Hepatocyte (in vitro differentiated cells): ENCODE data around the gene ELMO3. TPM values are rescaled to one million over a fixed set of nuclear protein-coding genes. Genes with fewer than 3 reads are reported as not detected.

Experiments
- DNase-seq: peaks from one replicate; pipeline ENCODE4 v3.0.0-alpha.2; 2016; ENCODE audit warnings: low spot score
- H2AFZ ChIP-seq: fragments of 200-600 bp; sonication (generic); 2 replicates; pipeline ENCODE4 v1.6.0; 2016; ENCODE audit warnings: antibody characterized with exemption, mild to moderate bottlenecking
- H3K27ac ChIP-seq: fragments of 200-600 bp; sonication (generic); 2 replicates; pipeline ENCODE4 v1.5.1; 2016; ENCODE audit warnings: mild to moderate bottlenecking
- H3K27me3 ChIP-seq: fragments of 200-600 bp; sonication (generic); 2 replicates; pipeline ENCODE4 v1.6.1; 2016
- H3K36me3 ChIP-seq: fragments of 200-600 bp; sonication (generic); replicated peaks from 2 replicates; pipeline ENCODE4 v1.5.1; 2016; ENCODE audit warnings: low read depth; ENCODE audit not compliant: insufficient read depth
- H3K4me1 ChIP-seq: fragments of 200-600 bp; sonication (generic); 2 replicates; pipeline ENCODE4 v1.5.1; 2016; ENCODE audit warnings: mild to moderate bottlenecking, moderate library complexity; ENCODE audit not compliant: insufficient read depth
- H3K4me2 ChIP-seq: fragments of 200-600 bp; sonication (generic); 2 replicates; pipeline ENCODE4 v1.6.0; 2016
- H3K4me3 ChIP-seq: fragments of 200-600 bp; sonication (generic); 2 replicates; pipeline ENCODE4 v1.5.1; 2016; ENCODE audit warnings: mild to moderate bottlenecking
- H3K79me2 ChIP-seq: fragments of 200-600 bp; sonication (generic); 2 replicates; pipeline ENCODE4 v1.6.0; 2017; ENCODE audit warnings: mild to moderate bottlenecking
- H3K9me2 ChIP-seq: fragments of 200-600 bp; sonication (generic); replicated peaks from 2 replicates; pipeline ENCODE4 v1.6.0; 2017; ENCODE audit warnings: mild to moderate bottlenecking; ENCODE audit not compliant: insufficient read depth
- H3K9me3 ChIP-seq: fragments of 200-600 bp; sonication (generic); 2 replicates; pipeline ENCODE4 v1.5.1; 2016; ENCODE audit warnings: low read depth, mild to moderate bottlenecking
- H4K20me1 ChIP-seq: fragments of 200-600 bp; sonication (generic); 2 replicates; pipeline ENCODE4 v1.6.0; 2016; ENCODE audit warnings: mild to moderate bottlenecking; ENCODE audit not compliant: insufficient read depth, poor library complexity, severe bottlenecking
- CTCF ChIP-seq: fragments of 200-600 bp; sonication (generic); IDR thresholded peaks from 2 replicates; pipeline ENCODE4 v1.5.1; 2016; ENCODE audit warnings: antibody characterized with exemption, mild to moderate bottlenecking; ENCODE audit not compliant: poor library complexity
- EZH2 ChIP-seq: fragments of 200-600 bp; sonication (generic); IDR thresholded peaks from 2 replicates; pipeline ENCODE4 v1.6.1; 2016; ENCODE audit warnings: antibody characterized with exemption, mild to moderate bottlenecking, borderline replicate concordance
- EZH2phosphoT487 ChIP-seq: fragments of 200-600 bp; sonication (generic); IDR thresholded peaks from one replicate; pipeline ENCODE4 v1.6.1; 2018; ENCODE audit warnings: antibody characterized with exemption, mild to moderate bottlenecking, low read depth, moderate library complexity; ENCODE audit not compliant: unreplicated experiment, severe bottlenecking
- WGBS: methylation state at CpG from one replicate; pipeline ENCODE4 v1.1.6; 2016; ENCODE audit warnings: low lambda C conversion rate; ENCODE audit errors: missing lambda C conversion rate; 5-methylcytosine and 5-hydroxymethylcytosine counted together
- microRNA counts: library from miRNA; unstranded; fragments of <30 nt; microRNA quantifications from one replicate; lab custom pipeline; 2017
- microRNA-seq: library from miRNA; unstranded; fragments of <30 nt; microRNA quantifications from one replicate; pipeline ENCODE4, GENCODE V29; 2017
- polyA plus RNA-seq: library from polyadenylated mRNA; unstranded; fragments of >200 nt; fragmentation: Nextera tagmentation; extraction: Ambion mirVana; gene quantifications from 2 replicates; pipeline ENCODE4 v1.2.1, GENCODE V29; 2016
- small RNA-seq: library from RNA; depleted of rRNA; stranded (forward); fragments of <200 nt; gene quantifications from one replicate; pipeline ENCODE3, GENCODE V24; 2014
- total RNA-seq: library from RNA; depleted of rRNA; stranded (reverse); fragments of >200 nt; gene quantifications from 2 replicates; pipeline ENCODE4 v1.2.3, GENCODE V29; 2014

The ELMO3 gene
- total and polyA plus RNA-seq, 2 experiments from 2014 or later: 14.5 to 18.5 TPM

GRCh38 chr16:67252609-67253497 is 53.9 kb downstream of the ELMO3 start:
- Histone ChIP-seq H3K4me1 (peaks cover 11% of the 10 kb centered on the region), H3K9me2 (no peaks in the 10 kb centered on the region), H2AFZ (no peak overlapping the region), H3K27ac (no peak overlapping the region), H3K27me3 (peaks cover 28% of the 10 kb centered on the region), H3K4me2 (no peak overlapping the region), H3K4me3 (no peak overlapping the region), H3K36me3 (no peaks in the 10 kb centered on the region), H3K79me2 (no peaks in the 10 kb centered on the region), H4K20me1 (no peaks in the 10 kb centered on the region), H3K9me3 (no peaks in the 10 kb centered on the region)
- TF ChIP-seq EZH2 (no peak), CTCF (no peak), EZH2phosphoT487 (no peak)
- DNase-seq: no peak
- 98% methylated on average over 4 of the region's 4 CpGs for WGBS

MicroRNAs within 50 kb of the gene (microRNA counts, 767-probe panel; counts per million panel counts)
- microRNA hsa-miR-328 (lab: Ali Mortazavi, UCI): not detected

Small RNA genes lying within 50 kb of the gene (microRNA-seq; reads per million reads assigned to microRNA genes)
- gene MIR328: 344 reads per million, percentile 70 among the genes with 10 or more reads in this experiment

Small RNA genes lying within 50 kb of the gene (small RNA-seq; reads per million reads assigned to genes)
- 4.1 reads per million, percentile 92 among the genes with 10 or more reads in this experiment for gene MIR328

Other genes starting within 250 kb of the ELMO3 start
- gene CES3, start 237.9 kb upstream of the ELMO3 start, total RNA-seq: 1.2 and 1.7 TPM in 2 replicates
- 3.4 and 3.8 TPM in 2 replicates for gene CES3, start 237.9 kb upstream of the ELMO3 start, polyA plus RNA-seq
- 7.2 and 12.3 TPM in 2 replicates for gene CES4A, start 210.5 kb upstream of the ELMO3 start, total RNA-seq
- gene CES4A, start 210.5 kb upstream of the ELMO3 start, polyA plus RNA-seq: 11.8 and 17.9 TPM in 2 replicates
- gene CBFB, start 170.0 kb upstream of the ELMO3 start, total RNA-seq: 48.0 and 59.0 TPM in 2 replicates
- 39.3 and 47.4 TPM in 2 replicates for gene CBFB, start 170.0 kb upstream of the ELMO3 start, polyA plus RNA-seq
- gene PHAF1, start 89.2 kb upstream of the ELMO3 start, total RNA-seq: 18.6 and 18.7 TPM in 2 replicates
- 15.2 and 20.2 TPM in 2 replicates for gene PHAF1, start 89.2 kb upstream of the ELMO3 start, polyA plus RNA-seq
- gene B3GNT9, start 48.1 kb upstream of the ELMO3 start, total RNA-seq: 33.3 and 34.5 TPM in 2 replicates
- 37.5 and 44.2 TPM in 2 replicates for gene B3GNT9, start 48.1 kb upstream of the ELMO3 start, polyA plus RNA-seq
- 18.5 and 21.9 TPM in 2 replicates for gene TRADD, start 39.2 kb upstream of the ELMO3 start, total RNA-seq
- gene TRADD, start 39.2 kb upstream of the ELMO3 start, polyA plus RNA-seq: 31.4 and 32.4 TPM in 2 replicates
- gene FBXL8, start 39.2 kb upstream of the ELMO3 start, total RNA-seq: 10.7 and 11.1 TPM in 2 replicates
- 15.9 and 19.8 TPM in 2 replicates for gene FBXL8, start 39.2 kb upstream of the ELMO3 start, polyA plus RNA-seq
- gene HSF4, start 34.4 kb upstream of the ELMO3 start, total RNA-seq: 3.2 and 5.5 TPM in 2 replicates
- gene HSF4, start 34.4 kb upstream of the ELMO3 start, polyA plus RNA-seq: 8.5 and 15.7 TPM in 2 replicates
- 8.1 and 9.3 TPM in 2 replicates for gene NOL3, start 28.6 kb upstream of the ELMO3 start, total RNA-seq
- gene NOL3, start 28.6 kb upstream of the ELMO3 start, polyA plus RNA-seq: 10.9 and 11.0 TPM in 2 replicates
- gene MATCAP1, start 15.2 kb upstream of the ELMO3 start, total RNA-seq: 22.3 and 24.8 TPM in 2 replicates
- 25.4 and 38.5 TPM in 2 replicates for gene MATCAP1, start 15.2 kb upstream of the ELMO3 start, polyA plus RNA-seq
- gene EXOC3L1, start 9.0 kb upstream of the ELMO3 start, total RNA-seq: 0.33 and 3.3 TPM in 2 replicates
- gene EXOC3L1, start 9.0 kb upstream of the ELMO3 start, polyA plus RNA-seq: 2.0 and 2.6 TPM in 2 replicates
- 70.4 and 76.6 TPM in 2 replicates for gene E2F4, start 7.0 kb upstream of the ELMO3 start, total RNA-seq
- gene E2F4, start 7.0 kb upstream of the ELMO3 start, polyA plus RNA-seq: 72.4 and 76.4 TPM in 2 replicates
- gene TMEM208, start 28.0 kb downstream of the ELMO3 start, total RNA-seq: 47.5 and 53.2 TPM in 2 replicates
- gene TMEM208, start 28.0 kb downstream of the ELMO3 start, polyA plus RNA-seq: 160 and 181 TPM in 2 replicates
- gene FHOD1, start 48.4 kb downstream of the ELMO3 start, total RNA-seq: 4.1 and 10.0 TPM in 2 replicates
- gene FHOD1, start 48.4 kb downstream of the ELMO3 start, polyA plus RNA-seq: 17.2 and 20.9 TPM in 2 replicates
- 0.36 and 1.4 TPM in 2 replicates for gene SLC9A5, start 49.8 kb downstream of the ELMO3 start, total RNA-seq
- gene SLC9A5, start 49.8 kb downstream of the ELMO3 start, polyA plus RNA-seq: 1.5 and 2.7 TPM in 2 replicates
- 3.4 and 3.6 TPM in 2 replicates for gene PLEKHG4, start 80.4 kb downstream of the ELMO3 start, total RNA-seq
- 3.0 and 5.5 TPM in 2 replicates for gene PLEKHG4, start 80.4 kb downstream of the ELMO3 start, polyA plus RNA-seq
- not detected in 2 replicates for gene KCTD19, start 127.6 kb downstream of the ELMO3 start, total RNA-seq
- not detected in 2 replicates for gene KCTD19, start 127.6 kb downstream of the ELMO3 start, polyA plus RNA-seq
- gene LRRC36, start 127.7 kb downstream of the ELMO3 start, total RNA-seq: 0.23 and 0.32 TPM in 2 replicates
- 0.69 TPM in 1 of 2 replicates, not detected in the other for gene LRRC36, start 127.7 kb downstream of the ELMO3 start, polyA plus RNA-seq
- 0.88 and 3.2 TPM in 2 replicates for gene TPPP3, start 194.4 kb downstream of the ELMO3 start, total RNA-seq
- gene TPPP3, start 194.4 kb downstream of the ELMO3 start, polyA plus RNA-seq: 13.4 and 20.1 TPM in 2 replicates
- gene ZDHHC1, start 217.3 kb downstream of the ELMO3 start, total RNA-seq: 1.9 and 5.9 TPM in 2 replicates
- gene ZDHHC1, start 217.3 kb downstream of the ELMO3 start, polyA plus RNA-seq: 10.0 and 10.6 TPM in 2 replicates
- gene HSD11B2, start 232.0 kb downstream of the ELMO3 start, total RNA-seq: 0.93 and 1.6 TPM in 2 replicates
- 2.3 and 4.2 TPM in 2 replicates for gene HSD11B2, start 232.0 kb downstream of the ELMO3 start, polyA plus RNA-seq